Erythroblast (primary cell): Measurements from ENCODE around the gene RAB3GAP1.

ENCODE experiments used
- GATA1 ChIP-seq: IDR thresholded peaks from 2 replicates; pipeline ENCODE4 v1.6.1; 2011; ENCODE audit warnings: low read depth, mild to moderate bottlenecking, control low read depth, low read length, moderate library complexity
- POLR2A ChIP-seq: IDR thresholded peaks from 2 replicates; pipeline ENCODE4 v1.6.1; 2011; ENCODE audit warnings: mild to moderate bottlenecking, low read length

DNA sequence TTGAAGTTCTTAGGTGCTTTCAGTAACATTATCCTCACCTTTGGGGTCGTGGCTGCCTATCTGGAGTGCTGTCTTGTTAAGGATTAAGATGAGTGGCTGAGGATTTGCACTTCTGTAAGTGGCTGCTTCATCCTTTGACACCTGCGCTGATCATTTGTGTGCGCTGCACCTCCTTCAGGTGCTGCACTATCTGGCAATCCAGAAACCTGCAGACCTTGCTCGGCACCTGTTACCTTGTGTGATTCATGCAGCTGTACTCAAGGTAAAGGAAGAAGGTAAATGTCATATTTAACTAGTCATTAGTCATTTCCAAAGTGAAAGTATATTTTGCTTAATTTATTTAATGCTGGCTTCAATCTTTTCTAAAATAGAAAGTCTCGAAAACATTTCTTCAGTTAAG lies 110.3 kb downstream of the RAB3GAP1 start:
- TF ChIP-seq POLR2A (no peak), GATA1 (no peak)
